HepG2 (cell line): ENCODE data around the gene HSPB3.

Experiments
- BRCA1 ChIP-seq: sonication (generic); formaldehyde crosslinking; IDR thresholded peaks from 2 replicates; pipeline ENCODE4 v1.4.0; 2020; ENCODE audit warnings: missing genetic modification reagents
- CENPT ChIP-seq: sonication (generic); formaldehyde crosslinking; IDR thresholded peaks from 2 replicates; pipeline ENCODE4 v1.8.0; 2022; ENCODE audit warnings: low read depth, mild to moderate bottlenecking, moderate library complexity, missing genetic modification reagents
- MYC ChIP-seq: sonication (generic); formaldehyde crosslinking; IDR thresholded peaks from 2 replicates; pipeline ENCODE4 v1.9.0; 2021; ENCODE audit warnings: missing genetic modification reagents, borderline replicate concordance
- ZNF589 ChIP-seq: sonication (generic); formaldehyde crosslinking; conservative IDR thresholded peaks from 2 replicates; pipeline ENCODE4 v1.8.0; 2022; ENCODE audit warnings: mild to moderate bottlenecking, moderate library complexity, missing genetic modification reagents
- TF ChIP-seq, protein P1 (sequence below): sonication (generic); formaldehyde crosslinking; IDR thresholded peaks from 2 replicates; pipeline ENCODE4 v1.5.0; 2020; ENCODE audit warnings: mild to moderate bottlenecking, missing genetic modification reagents, moderate library complexity

DNA sequence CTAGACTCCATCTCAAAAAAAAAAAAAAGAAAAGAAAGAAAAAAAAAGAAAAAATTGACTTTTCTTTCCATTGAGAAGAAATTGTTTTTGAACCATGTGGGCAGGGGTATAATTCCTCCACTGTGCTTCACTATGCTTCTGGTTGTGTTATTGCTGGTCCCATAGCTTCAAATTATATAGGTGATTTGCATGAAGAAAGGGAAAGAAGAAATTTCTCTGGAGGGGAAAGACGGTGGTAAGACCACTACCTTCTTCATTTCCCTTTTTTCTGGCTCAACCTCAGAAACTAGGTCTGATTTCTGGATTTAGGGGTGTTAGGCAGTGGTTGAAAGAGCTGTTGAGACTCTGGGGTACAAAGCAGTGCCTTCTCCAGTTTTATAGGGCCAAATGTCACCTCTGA, 29.3 kb upstream of the HSPB3 start:
- TF ChIP-seq BRCA1 (CRISPR knock-in tag): no peak
- TF ChIP-seq ZNF589 (CRISPR knock-in tag): no peak
- TF ChIP-seq MYC: no peak
- TF ChIP-seq, protein P1, sequence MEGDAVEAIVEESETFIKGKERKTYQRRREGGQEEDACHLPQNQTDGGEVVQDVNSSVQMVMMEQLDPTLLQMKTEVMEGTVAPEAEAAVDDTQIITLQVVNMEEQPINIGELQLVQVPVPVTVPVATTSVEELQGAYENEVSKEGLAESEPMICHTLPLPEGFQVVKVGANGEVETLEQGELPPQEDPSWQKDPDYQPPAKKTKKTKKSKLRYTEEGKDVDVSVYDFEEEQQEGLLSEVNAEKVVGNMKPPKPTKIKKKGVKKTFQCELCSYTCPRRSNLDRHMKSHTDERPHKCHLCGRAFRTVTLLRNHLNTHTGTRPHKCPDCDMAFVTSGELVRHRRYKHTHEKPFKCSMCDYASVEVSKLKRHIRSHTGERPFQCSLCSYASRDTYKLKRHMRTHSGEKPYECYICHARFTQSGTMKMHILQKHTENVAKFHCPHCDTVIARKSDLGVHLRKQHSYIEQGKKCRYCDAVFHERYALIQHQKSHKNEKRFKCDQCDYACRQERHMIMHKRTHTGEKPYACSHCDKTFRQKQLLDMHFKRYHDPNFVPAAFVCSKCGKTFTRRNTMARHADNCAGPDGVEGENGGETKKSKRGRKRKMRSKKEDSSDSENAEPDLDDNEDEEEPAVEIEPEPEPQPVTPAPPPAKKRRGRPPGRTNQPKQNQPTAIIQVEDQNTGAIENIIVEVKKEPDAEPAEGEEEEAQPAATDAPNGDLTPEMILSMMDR (CRISPR knock-in tag): no peak
- TF ChIP-seq CENPT (CRISPR knock-in tag): no peak
